ENCODE results near the gene SORCS2. TPM values are rescaled to one million over a fixed set of nuclear protein-coding genes. Genes with fewer than 3 reads are reported as not detected.

SORCS2 gene
- total RNA-seq, 4 donors from 2014 or later = 0.26 to 17.1 (median 2.9) TPM

GRCh38 chr4:7722766-7723387 lies 530.5 kb downstream of the SORCS2 start:
- H3K4me1 ChIP-seq = peaks cover 0 to 5% of the 10 kb centered on the region in 2 donors
- no peak for TF ChIP-seq POLR2A (IDR thresholded peaks at IDR 0.05)
- TF ChIP-seq, protein P1, sequence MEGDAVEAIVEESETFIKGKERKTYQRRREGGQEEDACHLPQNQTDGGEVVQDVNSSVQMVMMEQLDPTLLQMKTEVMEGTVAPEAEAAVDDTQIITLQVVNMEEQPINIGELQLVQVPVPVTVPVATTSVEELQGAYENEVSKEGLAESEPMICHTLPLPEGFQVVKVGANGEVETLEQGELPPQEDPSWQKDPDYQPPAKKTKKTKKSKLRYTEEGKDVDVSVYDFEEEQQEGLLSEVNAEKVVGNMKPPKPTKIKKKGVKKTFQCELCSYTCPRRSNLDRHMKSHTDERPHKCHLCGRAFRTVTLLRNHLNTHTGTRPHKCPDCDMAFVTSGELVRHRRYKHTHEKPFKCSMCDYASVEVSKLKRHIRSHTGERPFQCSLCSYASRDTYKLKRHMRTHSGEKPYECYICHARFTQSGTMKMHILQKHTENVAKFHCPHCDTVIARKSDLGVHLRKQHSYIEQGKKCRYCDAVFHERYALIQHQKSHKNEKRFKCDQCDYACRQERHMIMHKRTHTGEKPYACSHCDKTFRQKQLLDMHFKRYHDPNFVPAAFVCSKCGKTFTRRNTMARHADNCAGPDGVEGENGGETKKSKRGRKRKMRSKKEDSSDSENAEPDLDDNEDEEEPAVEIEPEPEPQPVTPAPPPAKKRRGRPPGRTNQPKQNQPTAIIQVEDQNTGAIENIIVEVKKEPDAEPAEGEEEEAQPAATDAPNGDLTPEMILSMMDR (IDR thresholded peaks at IDR 0.05) = no peak
- no peak overlapping the region for H3K4me3 ChIP-seq
- H3K36me3 ChIP-seq = no peaks in the 10 kb centered on the region
- H3K9me3 ChIP-seq = no peaks in the 10 kb centered on the region
- no peak for DNase-seq
- no peak overlapping the region for H3K27ac ChIP-seq
- H3K27me3 ChIP-seq = no peaks in the 10 kb centered on the region
- intact Hi-C loops (cut with DNase I; ENCODE audit: low total_unique reads) = loop anchor here (5.0 kb wide), 1 partner anchor 531 kb away; the partner anchor contains the start of gene SORCS2

GRCh38 chr4:7723625-7724024 lies 531.3 kb downstream of the SORCS2 start:
- Histone ChIP-seq H3K9me3 (no peaks in the 10 kb centered on the region), H3K4me3 (no peak overlapping the region), H3K27ac (no peak overlapping the region), H3K4me1 (peaks cover 0 to 5% of the 10 kb centered on the region in 2 donors), H3K36me3 (no peaks in the 10 kb centered on the region), H3K27me3 (no peaks in the 10 kb centered on the region)
- intact Hi-C loops (cut with DNase I; ENCODE audit: low total_unique reads) = loop anchor here (5.0 kb wide), 1 partner anchor 531 kb away; the partner anchor contains the start of gene SORCS2
- no peak for DNase-seq
- TF ChIP-seq, protein P1 (IDR thresholded peaks at IDR 0.05) = no peak
- TF ChIP-seq POLR2A (IDR thresholded peaks at IDR 0.05) = no peak

DNA sequence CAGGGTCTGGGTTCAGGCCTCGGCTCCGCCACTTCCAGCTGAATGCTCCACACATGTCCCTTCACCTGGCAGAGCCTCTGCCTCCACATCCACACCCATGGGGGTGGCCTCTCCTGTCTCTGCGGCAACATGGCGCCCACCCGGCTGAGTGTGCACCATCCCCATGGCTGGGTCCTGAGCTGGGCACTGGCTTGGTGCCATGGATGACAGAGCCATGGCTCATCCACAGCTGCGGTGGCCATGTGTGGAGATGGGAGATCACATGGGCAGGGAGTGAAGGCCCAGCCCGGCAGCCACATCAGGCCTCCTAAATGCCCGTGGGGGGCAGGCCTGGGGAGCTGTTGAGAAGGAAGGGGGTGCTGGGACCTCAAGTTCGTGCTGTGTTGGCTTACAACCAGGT lies 533.6 kb downstream of the SORCS2 start:
- Histone ChIP-seq H3K4me3 (no peak overlapping the region), H3K4me1 (no peaks in the 10 kb centered on the region), H3K27ac (no peak overlapping the region), H3K9me3 (no peaks in the 10 kb centered on the region), H3K36me3 (no peaks in the 10 kb centered on the region), H3K27me3 (no peaks in the 10 kb centered on the region)
- intact Hi-C loops (cut with DNase I; ENCODE audit: low total_unique reads) = no loop called here
- TF ChIP-seq POLR2A (IDR thresholded peaks at IDR 0.05) = no peak
- TF ChIP-seq, protein P1 (IDR thresholded peaks at IDR 0.05) = no peak
- no peak for DNase-seq

DNA sequence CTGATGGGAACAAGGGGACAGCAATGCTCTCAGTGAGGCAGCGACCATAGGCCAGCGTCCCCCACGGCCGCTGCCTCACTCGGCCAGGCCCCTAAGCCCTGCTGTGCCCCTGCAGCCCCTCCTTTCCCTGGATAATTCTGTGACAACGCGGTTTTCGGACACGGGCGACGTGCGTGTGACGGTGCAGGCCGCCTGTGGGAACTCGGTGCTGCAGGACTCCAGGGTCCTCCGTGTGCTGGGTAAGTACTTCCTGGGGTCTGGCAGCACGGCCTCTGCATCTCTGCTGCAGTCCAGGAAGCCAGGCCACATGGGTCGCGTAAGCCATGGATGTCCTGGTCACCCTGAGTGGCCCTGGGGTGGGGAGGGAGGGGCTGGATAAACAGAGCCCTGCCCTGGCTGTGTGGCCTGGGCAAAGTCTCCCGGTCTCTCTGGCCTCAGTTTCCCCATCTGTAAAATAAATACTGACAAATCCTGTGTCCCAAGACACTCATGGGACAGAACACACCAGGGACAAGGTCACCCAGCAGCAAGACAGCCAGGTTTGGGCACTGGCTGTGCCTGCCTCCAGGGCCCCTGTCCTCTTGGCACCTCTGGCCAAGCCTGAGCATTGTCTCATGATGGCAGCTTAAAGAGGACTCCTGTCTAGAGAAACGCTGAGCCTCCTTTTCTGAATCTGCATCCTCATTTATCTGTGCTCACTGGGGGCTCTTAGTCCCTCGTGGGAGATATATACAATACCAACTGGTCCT lies 534.5 kb downstream of the SORCS2 start:
- Histone ChIP-seq H3K9me3 (no peaks in the 10 kb centered on the region), H3K27ac (no peak overlapping the region), H3K4me3 (no peak overlapping the region), H3K4me1 (no peaks in the 10 kb centered on the region), H3K27me3 (no peaks in the 10 kb centered on the region), H3K36me3 (no peaks in the 10 kb centered on the region)
- DNase-seq = no peak
- no peak for TF ChIP-seq POLR2A (IDR thresholded peaks at IDR 0.05)
- TF ChIP-seq, protein P1 (IDR thresholded peaks at IDR 0.05) = no peak
- intact Hi-C loops (cut with DNase I; ENCODE audit: low total_unique reads) = no loop called here

- Histone ChIP-seq H3K4me1 (no peaks in the 10 kb centered on the region), H3K4me3 (no peak overlapping the region), H3K27me3 (no peaks in the 10 kb centered on the region), H3K36me3 (no peaks in the 10 kb centered on the region), H3K27ac (no peak overlapping the region), H3K9me3 (no peaks in the 10 kb centered on the region)
- TF ChIP-seq, protein P1 (IDR thresholded peaks at IDR 0.05) = no peak
- TF ChIP-seq POLR2A (IDR thresholded peaks at IDR 0.05) = no peak
- no peak for DNase-seq
- intact Hi-C loops (cut with DNase I; ENCODE audit: low total_unique reads) = no loop called here
Observed at GRCh38 chr4:7727749-7728148, 535.4 kb downstream of the SORCS2 start.

All from uterus (tissue), 4 donors.